Measurements from ENCODE around the gene SLF2.

SLF2 gene

DNA sequence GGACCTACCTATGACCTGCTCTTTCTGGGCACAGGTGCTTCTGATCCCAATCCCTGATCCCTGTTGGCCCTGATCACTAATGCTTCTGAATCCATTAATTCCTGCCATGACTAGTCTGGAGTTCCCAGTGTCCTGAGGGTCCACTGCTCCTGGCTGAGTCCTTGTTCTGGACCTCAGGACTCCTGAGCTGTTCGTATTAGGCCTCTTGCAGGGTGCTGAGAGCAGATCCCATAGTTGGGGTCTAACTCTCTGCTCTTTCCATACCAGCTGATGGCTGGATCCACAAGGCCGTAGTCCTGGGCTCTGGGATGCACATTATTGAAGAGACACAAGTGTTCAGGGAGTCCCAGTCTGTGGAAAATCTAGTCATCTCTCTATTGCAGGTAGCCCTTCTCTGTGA lies 67.5 kb downstream of the SLF2 start:
- DNase-seq (ENCODE audit: low read depth in 2 of 2, low spot score in 1 of 2), result no peak

DNA sequence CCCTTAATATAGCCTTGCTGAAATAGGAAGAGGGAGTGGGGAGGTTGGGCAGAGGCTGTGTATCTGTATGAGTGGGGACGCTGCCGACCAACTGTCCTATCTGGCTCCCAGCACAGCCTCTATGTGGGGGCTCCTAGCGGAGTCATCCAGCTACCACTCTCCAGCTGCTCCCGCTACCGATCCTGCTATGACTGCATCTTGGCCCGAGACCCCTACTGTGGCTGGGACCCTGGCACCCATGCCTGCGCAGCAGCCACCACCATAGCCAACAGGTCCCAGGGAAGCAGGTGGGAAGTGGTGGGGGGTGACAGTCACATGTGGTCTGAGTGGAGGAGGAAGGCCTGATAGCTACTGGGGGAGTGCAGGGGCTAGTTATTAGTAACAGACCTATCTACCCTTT lies 67.9 kb downstream of the SLF2 start:
- DNase-seq (ENCODE audit: low read depth in 2 of 2, low spot score in 1 of 2), result no peak

DNA sequence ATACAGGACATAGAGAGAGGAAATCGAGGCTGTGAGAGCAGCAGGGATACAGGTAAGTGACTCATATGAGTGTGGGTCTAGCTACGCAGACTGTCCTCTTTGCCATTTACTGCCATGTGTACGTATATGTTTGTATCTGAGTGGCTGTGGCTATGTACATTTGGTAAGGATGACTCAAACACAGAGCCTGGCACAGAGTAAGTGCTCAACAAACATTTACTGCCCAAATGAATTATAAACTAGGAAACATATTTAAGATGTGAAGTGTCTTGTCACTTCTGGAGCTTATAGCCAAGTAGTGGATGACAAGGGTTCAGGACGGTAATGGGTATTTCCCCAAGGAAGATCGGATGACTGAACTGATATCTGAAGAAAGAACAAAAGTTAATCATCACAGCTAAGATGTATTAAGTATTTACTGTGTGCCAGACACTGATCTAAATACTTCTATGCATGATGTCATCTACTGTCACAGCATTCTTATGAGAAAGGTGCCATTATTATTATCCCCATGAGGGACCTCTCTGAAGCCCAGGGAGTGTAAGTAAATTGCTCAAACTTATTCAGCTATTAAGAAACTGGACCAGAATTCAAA lies 68.5 kb downstream of the SLF2 start:
- DNase-seq (ENCODE audit: low read depth in 2 of 2, low spot score in 1 of 2), result no peak

DNA sequence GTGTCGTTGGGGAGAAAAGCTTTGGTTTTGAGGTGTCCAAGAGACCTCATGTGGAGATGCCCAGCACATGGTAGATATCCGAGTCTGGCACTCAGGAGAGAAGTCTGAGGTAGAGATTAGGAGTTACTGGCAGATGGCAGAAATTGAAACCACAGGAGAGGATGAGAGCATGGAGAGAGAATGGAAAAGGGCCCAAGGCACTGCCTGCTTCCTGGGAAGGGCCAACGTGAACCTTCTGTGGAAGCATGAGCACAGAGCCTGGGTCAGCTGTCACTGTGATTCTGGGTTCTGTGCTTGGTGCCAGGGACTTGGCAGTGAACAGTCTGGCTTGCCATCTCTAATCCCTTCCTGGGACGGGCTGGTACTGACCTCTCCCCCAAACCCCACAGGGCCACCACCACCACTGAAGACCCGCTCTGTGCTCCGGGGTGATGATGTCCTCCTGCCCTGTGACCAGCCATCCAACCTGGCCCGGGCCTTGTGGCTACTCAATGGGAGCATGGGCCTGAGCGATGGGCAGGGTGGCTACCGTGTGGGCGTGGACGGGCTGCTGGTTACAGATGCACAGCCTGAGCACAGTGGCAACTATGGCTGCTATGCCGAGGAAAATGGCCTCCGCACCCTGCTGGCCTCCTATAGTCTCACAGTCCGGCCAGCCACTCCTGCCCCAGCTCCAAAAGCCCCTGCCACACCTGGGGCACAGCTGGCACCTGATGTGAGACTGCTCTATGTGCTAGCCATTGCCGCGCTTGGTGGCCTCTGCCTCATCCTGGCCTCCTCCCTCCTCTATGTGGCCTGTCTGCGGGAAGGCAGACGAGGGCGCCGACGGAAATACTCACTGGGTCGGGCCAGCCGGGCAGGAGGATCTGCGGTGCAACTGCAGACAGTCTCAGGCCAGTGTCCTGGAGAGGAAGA lies 70.4 kb downstream of the SLF2 start:
- no peak for DNase-seq (ENCODE audit: low read depth in 2 of 2, low spot score in 1 of 2)

DNA sequence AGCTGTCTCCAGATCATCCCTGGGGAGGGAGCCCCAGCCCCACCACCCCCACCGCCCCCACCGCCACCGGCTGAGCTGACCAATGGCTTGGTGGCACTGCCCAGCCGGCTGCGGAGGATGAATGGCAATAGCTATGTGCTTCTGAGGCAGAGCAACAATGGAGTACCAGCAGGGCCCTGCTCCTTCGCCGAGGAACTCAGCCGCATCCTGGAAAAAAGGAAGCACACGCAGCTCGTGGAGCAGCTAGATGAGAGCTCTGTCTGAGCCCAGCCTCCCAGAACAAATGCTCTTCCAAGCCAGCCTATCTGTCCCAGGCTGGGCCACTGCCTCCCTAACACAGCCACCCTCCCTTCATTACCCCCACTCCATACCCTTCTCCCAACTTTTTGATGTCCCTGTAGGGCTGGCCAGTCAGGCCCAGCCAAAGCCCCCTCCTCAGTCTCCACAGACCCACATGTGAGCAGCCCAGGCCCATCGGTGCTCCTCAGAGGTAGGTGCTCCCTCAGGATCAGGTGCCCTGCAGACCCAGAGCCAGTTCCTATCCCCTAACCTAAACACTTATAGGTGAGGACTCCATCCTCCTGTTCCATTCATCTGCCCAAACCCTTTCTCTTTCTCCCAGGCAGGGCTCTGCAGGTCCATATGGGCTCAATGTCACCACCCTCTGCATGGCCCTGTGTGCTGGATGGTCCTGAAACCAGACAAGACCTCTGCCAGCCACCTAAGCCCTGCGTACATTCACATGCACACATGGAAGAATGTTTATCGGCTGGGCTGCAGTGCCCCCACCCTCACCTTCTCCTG lies 71.3 kb downstream of the SLF2 start:
- no peak for DNase-seq (ENCODE audit: low read depth in 2 of 2, low spot score in 1 of 2)

DNA sequence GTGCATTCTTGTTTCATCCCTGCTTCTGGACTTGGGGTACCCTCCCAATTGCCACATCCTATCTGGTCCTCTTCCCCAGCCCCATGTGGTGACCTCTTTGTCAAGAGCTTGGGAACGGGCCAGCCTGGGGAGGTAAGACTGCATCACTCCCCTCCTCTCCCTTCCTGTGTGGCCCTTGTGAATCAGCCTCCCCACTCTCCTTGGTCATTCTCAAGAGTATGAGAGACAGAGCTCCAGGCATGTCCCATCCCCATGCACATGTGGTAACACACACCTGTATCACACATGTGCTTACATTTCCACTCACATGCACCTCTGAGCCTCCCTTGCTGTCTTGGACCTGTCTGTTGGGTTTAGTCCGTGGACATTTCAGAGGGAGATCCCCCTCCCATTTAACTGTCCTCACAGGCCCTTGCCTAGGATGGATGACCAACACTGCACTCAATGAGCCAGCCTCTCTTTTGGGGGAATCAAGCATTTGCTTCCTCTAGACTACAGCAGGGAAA lies 72.0 kb downstream of the SLF2 start:
- no peak for DNase-seq (ENCODE audit: low read depth in 2 of 2, low spot score in 1 of 2)

DNA sequence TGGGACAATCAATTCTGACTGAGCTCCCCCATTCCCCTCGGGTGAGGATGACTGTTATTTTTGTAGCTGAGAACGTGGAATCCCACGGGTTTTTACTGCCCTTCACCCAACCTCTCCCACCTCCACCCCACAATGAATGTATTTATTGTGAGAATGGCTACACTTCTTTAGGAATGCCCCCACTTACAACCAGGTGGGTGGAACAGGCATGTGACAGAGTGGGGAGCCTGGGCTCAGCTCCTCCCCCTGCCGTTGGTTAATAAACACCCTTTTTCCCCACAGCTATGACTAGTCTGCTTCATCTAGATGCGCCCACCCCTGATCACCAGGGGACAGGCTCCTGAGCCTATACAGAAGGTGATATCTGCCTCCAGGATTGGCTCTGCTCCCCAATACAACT lies 72.6 kb downstream of the SLF2 start:
- no peak for DNase-seq (ENCODE audit: low read depth in 2 of 2, low spot score in 1 of 2)

DNA sequence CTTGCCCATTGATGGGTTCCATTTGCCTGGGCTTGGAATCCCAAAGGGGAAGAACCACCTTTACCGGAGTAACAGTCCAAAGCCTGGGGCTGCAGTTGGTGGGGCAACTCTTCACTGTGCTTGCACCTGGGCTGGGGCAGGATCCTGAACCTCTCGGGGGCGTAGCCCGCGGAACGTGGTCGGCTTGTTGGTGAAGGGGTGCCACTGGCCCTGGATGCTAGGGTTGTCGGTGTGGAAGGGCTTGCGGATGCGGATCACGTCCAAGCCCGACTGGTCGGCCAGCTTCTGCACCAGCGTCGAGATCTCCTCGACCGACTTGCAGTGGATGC lies 73.8 kb downstream of the SLF2 start:
- DNase-seq (ENCODE audit: low read depth in 2 of 2, low spot score in 1 of 2), result no peak

DNA sequence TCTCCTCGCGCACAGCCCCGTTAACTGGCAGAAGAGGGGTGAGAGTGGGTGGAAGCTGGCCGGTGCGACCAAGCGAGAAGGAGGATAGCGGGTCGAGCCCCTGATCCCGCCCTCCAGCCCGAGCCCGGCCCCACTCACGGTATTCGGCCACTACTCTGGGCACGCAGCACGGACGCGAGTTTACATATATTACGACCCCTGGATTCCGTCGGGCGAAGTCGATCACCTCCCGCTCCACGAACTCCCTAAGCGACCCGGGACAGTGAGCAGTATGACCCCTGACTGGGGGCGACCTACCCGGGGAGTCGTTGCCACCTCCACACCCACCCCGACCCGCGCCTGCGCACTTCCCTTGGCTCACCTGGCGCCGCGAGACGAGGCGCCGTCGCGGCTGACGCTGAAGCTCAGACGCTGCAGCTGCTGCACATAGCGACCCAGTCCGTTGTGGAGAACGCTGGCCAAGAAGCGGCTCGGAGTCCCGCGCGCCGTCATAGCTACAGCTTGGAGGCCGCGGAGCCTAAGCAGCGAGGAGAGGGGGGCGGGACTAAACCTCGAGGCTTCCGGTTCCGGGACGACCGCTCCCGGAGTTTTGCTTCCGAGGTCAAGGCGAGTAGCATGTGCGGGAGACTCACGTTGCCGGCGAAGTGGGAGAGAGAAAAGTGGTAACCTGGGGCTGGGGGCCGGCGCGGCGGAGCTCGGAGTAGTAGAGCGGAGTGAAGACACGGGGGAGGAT lies 74.4 kb downstream of the SLF2 start, which contains the start of the genes MRPL43 and TWNK:
TSS of gene MRPL43 (minus strand) at position 546 of the 733 bp plus-strand sequence. CDS start at position 492, 54 bp downstream.
TSS of gene TWNK (plus strand) at position 592 of the 733 bp plus-strand sequence. CDS start 668 bp downstream, outside the sequence.
- DNase-seq (ENCODE audit: low read depth in 2 of 2, low spot score in 1 of 2), result peak in 1 of 2 donors; percentile 71

DNA sequence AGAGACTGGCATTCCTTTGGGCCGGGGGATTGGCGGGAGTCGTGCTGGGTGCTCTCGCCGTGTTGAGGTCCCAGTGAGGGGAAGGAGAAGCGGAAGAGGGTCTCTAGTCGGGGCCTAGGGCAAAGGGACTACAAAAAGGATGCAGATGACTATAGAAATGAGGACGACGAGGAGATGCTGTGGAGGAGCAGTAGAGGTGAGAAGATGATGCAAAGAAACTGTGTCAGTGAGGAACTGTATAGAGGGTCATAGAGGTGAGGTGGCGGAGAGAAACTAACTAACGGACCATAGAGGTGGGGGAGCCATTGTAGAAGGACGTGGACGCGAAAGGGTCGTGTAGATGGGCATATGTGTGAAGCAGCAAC lies 74.9 kb downstream of the SLF2 start:
- no peak for DNase-seq (ENCODE audit: low read depth in 2 of 2, low spot score in 1 of 2)

DNA sequence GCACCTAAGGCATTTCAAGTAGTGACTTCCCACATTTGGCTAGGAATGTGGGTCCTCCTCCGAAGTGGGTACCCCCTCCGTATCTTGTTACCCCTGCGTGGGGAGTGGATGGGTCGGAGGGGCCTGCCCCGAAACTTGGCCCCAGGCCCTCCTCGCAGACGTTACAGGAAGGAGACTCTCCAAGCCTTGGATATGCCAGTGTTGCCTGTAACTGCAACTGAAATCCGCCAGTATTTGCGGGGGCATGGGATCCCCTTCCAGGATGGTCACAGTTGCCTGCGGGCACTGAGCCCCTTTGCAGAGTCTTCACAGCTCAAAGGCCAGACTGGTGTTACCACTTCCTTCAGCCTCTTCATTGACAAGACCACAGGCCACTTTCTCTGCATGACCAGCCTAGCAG lies 75.4 kb downstream of the SLF2 start:
- DNase-seq (ENCODE audit: low read depth in 2 of 2, low spot score in 1 of 2), result no peak

DNA sequence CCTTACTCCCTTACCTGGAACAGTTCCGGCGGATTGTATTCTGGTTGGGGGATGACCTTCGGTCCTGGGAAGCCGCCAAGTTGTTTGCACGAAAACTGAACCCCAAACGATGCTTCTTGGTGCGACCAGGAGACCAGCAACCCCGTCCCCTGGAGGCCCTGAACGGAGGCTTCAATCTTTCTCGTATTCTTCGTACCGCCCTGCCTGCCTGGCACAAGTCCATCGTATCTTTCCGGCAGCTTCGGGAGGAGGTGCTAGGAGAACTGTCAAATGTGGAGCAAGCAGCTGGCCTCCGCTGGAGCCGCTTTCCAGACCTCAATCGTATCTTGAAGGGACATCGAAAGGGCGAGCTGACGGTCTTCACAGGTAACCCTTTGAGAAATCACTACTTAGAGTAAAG lies 76.3 kb downstream of the SLF2 start:
- DNase-seq (ENCODE audit: low read depth in 2 of 2, low spot score in 1 of 2), result no peak

DNA sequence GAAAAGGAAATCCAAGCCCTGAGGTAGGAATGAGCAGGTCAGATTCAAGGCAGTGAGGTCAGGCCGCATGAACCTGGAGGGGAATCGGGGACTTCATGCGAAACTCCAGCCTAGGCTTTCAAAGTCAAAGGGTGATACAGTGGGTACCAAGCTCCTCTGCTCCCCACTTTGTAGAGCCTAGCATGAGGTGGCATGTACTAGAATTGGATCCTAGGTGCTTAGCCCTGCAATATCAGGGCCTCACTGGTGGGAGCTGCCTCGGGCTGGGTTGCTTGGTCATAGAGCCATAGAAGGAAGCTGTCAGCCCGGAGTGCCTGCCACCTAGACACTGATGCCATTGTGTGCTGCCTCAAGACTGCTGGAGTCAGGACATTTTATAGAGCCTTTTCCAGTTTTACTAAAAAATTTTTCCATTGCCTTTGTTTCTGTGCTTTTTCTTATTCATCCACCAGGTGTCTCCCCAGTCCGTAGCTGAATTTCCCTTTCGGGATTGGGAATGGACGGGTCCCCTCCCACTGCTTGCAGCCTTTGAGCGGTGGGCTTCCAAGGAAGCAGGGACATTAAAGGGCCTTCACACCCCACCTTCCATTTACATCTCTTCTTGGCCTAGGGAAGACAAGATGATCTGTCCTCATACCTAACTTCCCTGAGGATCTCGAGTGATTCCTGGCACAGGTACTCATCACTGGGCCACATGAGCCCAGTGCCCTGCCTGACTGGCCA lies 81.4 kb downstream of the SLF2 start:
- no peak for DNase-seq (ENCODE audit: low read depth in 2 of 2, low spot score in 1 of 2)

DNA sequence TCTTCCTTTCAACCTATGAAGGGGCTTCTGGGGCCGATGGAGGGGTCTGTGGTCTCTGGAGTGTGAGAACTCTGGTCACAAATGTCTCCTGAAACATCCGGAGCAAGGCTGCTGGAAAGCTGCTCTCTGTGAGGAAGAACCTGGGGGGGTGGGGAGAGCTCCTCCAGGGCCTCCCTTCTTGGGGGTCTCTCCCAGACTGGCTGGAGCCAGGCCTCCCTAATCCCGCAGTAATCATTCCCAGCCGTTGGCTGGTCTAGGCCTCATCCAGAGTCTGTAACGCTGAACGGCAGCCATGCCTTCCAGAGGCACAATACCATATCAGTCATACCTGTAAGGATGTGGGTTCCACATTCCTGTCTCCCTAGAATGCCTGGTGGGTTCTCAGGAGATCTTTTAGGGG lies 82.4 kb downstream of the SLF2 start:
- no peak for DNase-seq (ENCODE audit: low read depth in 2 of 2, low spot score in 1 of 2)

DNA sequence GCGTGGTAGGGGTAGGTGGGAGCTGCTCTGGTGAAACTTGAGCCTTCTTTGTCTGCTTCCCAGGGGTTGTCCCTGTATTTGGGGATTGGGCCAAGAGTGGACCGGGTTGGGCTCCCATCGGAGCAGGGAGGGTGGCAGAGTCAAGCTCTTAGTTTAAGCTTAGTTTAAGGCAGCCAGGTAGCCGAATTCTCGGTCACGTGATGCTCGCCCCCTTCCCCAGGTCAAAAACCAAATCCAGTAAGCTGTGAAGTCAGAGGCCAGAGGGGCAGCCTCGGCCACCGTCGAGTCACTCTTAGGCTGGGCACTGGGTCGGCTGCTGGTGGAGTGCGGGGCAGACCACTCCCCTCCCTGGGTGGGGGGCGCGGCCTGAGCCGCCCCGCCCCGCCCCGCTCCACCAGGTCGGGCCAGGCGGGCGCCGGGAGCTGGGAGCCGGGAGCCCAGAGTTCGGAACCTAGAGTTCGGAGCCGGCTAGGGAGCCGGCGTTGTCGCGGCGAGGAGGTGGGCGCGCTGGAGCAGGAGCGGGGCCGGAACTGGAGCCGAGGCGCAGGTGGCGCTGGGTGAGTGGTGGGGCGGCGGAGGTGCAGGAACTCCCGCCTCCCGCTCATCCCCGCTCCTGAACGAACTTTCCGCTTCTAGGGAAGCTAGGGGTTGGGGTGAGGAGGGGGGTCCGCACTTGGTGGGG lies 84.1 kb downstream of the SLF2 start:
- DNase-seq (ENCODE audit: low read depth in 2 of 2, low spot score in 1 of 2), result no peak

DNA sequence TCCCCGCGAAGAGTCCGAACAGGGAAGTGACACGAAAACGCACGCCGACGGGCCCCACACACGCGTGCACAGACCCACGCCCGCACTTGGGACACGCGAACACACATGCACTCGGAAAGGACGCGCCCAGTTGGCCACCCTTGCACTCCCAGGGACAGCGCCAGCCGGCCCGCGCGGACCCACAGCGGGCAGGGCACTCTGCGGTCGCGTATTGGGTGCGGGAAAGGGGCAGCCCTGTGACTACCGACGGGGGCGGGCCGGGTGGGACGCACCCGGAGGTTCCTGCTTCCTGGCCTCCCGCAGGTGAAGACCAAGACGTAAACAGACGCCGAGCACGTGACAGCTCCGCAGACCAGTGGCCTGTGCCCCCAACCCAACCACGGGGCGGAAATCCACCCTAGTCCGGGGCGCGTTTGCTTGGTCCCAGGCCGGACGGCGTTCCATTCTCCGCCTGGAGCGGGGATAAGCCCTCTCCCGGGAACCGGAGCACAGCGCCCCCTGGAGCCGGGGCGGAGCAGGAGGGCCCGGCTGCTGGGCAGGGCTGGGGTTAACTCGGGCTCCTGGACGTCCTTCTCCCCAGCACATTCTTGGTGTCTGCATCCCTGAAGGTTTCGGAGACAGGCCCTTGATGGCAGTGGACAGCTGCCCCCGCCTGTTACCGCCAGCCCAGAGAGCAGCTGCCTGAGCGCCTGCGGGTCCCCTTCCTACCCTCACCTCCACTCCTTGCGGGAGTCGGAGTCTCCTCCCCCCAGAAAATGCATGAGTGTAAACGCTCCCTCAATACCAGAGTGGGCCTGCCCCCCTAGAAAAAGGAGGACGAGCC lies 84.8 kb downstream of the SLF2 start:
- peak in 1 of 2 donors; percentile 39 for DNase-seq (ENCODE audit: low read depth in 2 of 2, low spot score in 1 of 2)

DNA sequence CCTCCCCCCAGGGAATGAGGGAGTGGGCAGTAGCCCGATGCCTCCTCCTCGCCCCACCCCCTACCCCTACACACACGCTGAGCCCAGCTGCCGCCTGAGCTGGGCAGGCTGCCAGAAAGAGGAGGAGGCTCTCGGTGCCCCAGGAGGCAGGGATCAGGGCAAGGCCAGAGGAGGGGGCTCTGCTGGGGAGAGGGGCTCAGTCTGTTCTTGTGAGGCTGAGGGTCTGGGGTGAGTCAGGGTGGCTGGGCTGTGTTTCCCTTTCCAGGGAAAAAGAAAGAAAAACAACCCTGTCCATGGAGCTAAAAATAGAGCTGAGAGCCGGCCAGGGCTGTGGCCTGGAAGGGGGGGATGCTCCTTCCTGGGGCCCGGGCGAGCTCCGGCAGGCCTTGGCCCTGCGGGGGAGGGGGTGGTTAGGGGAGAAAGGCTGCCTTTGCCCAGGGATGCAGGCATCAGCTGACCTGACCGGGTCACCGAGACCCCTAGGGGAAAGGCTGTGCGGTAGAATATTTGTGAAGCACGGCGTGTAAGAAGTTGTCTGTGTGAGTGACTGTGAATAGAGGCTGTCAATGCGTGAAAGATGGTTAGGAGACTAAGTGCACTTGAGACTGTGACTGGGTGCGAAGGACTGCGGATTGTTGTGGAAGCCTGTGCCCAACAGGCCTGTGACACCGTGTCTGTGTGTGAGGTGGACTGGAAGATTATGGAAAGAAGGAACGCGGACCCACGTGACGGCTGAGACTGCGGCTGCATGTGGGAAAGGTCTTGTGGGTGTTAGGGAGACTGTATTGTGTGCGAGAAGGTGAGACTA lies 85.6 kb downstream of the SLF2 start:
- DNase-seq (ENCODE audit: low read depth in 2 of 2, low spot score in 1 of 2), result no peak

Data from stimulated activated CD8-positive, alpha-beta memory T cell treated with anti-CD3 and anti-CD28 coated beads, Interleukin-4, amount 100 ng/mL, for 1 hour (primary cell).